H1 (cell line): Measurements from ENCODE around the gene SNED1. TPM values are rescaled to one million over a fixed set of nuclear protein-coding genes. Genes with fewer than 3 reads are reported as not detected.

Source experiments
- SAP30 ChIP-seq: fragments of 300-600 bp; sonication (generic); IDR thresholded peaks from 2 replicates; pipeline ENCODE4 v1.7.1; 2012; ENCODE audit warnings: low read length, moderate library complexity, mild to moderate bottlenecking, inconsistent platforms; ENCODE audit not compliant: insufficient read depth, insufficient replicate concordance
- polyA plus RNA-seq, 7 experiments: library from polyadenylated mRNA; depleted of rRNA in 3 of 7; stranded (reverse) in 5 of 7; unstranded in 2 of 7; fragments of >200 nt in 5 of 7; fragments of 200-250 nt in 2 of 7; gene quantifications; 1 replicate in 5 of 7; 2 replicates in 1 of 7; 4 replicates in 1 of 7; pipeline versions ENCODE4 v1.2.1 to v1.2.3, GENCODE V29; 2011 to 2013; ENCODE audit warnings: missing spikeins in 2 of 7, mixed read lengths in 2 of 7
- total RNA-seq: library from RNA; stranded (reverse); fragmentation: NEBNext Ultra II Directional; extraction: Animal tissue kit (Norgen Biotek cat#: 25700); gene quantifications from 2 replicates; pipeline ENCODE4 v1.2.1, GENCODE V29; 2021

The SNED1 gene
- total and polyA plus RNA-seq, 2 of the 8 experiments (the other 6 are each of a cell fraction or from before 2014, with no cell fraction given): 1.9 TPM

- TF ChIP-seq SAP30: peak; percentile 36
These were observed 38.1 kb downstream of the SNED1 start (continued) for GRCh38 chr2:241036397-241036963.
